Choroid plexus epithelial cell (primary cell): ENCODE data around the gene SEC14L1.

ENCODE experiments used
- DNase-seq: peaks from one replicate; pipeline ENCODE4 v3.0.0-alpha.2; 2010; ENCODE audit warnings: low read depth
- H3K4me3 ChIP-seq: 2 replicates; pipeline ENCODE4 v1.5.1; 2011; ENCODE audit warnings: low read depth, mild to moderate bottlenecking, control low read depth, low read length, moderate library complexity
- CTCF ChIP-seq: conservative IDR thresholded peaks from 2 replicates; pipeline ENCODE4 v1.5.1; 2011; ENCODE audit warnings: low read depth, mild to moderate bottlenecking, control low read depth, inconsistent platforms, low read length, moderate library complexity

The SEC14L1 gene

GRCh38 chr17:77205396-77206125 lies 64.8 kb downstream of the SEC14L1 start:
- no peak overlapping the region for H3K4me3 ChIP-seq
- peak; percentile 48 for DNase-seq
- no peak for TF ChIP-seq CTCF

- H3K4me3 ChIP-seq: no peak overlapping the region
- peak; percentile 33 for DNase-seq
- no peak for TF ChIP-seq CTCF
Measured at GRCh38 chr17:77206158-77206956, 65.6 kb downstream of the SEC14L1 start.

GRCh38 chr17:77207689-77208216 lies 67.0 kb downstream of the SEC14L1 start:
- H3K4me3 ChIP-seq: no peak overlapping the region
- DNase-seq: no peak
- no peak for TF ChIP-seq CTCF

GRCh38 chr17:77208217-77208808 lies 67.5 kb downstream of the SEC14L1 start:
- TF ChIP-seq CTCF: peak; percentile 58
- DNase-seq: peak; percentile 87
- no peak overlapping the region for H3K4me3 ChIP-seq

- TF ChIP-seq CTCF: no peak
- H3K4me3 ChIP-seq: no peak overlapping the region
- DNase-seq: no peak
Measured at GRCh38 chr17:77208856-77209255, 68.1 kb downstream of the SEC14L1 start.

GRCh38 chr17:77209330-77209748 lies 68.6 kb downstream of the SEC14L1 start:
- DNase-seq: no peak
- no peak for TF ChIP-seq CTCF
- no peak overlapping the region for H3K4me3 ChIP-seq
